KMS-11 (cell line): ENCODE data around the gene CD302.

Experiments used
- H2AFZ ChIP-seq: fragments of 200-600 bp; sonication (generic); 2 replicates; pipeline ENCODE4 v1.6.1; 2016; ENCODE audit warnings: antibody characterized with exemption, mixed run types, low read depth
- H3K27ac ChIP-seq: fragments of 200-600 bp; sonication (generic); 2 replicates; pipeline ENCODE4 v1.6.1; 2016; ENCODE audit warnings: mild to moderate bottlenecking, mixed run types
- H3K27me3 ChIP-seq: fragments of 200-600 bp; sonication (generic); 2 replicates; pipeline ENCODE4 v1.6.1; 2017; ENCODE audit warnings: mild to moderate bottlenecking, low read depth, mixed run types, moderate library complexity; ENCODE audit not compliant: insufficient read depth
- H3K36me3 ChIP-seq: fragments of 200-600 bp; sonication (generic); 2 replicates; pipeline ENCODE4 v1.6.1; 2017; ENCODE audit warnings: mild to moderate bottlenecking, mixed run types; ENCODE audit not compliant: insufficient read depth
- H3K4me1 ChIP-seq: fragments of 200-600 bp; sonication (generic); 2 replicates; pipeline ENCODE4 v1.6.1; 2016; ENCODE audit warnings: mild to moderate bottlenecking, low read depth, mixed run types; ENCODE audit not compliant: poor library complexity, severe bottlenecking
- H3K4me2 ChIP-seq: fragments of 200-600 bp; sonication (generic); 2 replicates; pipeline ENCODE4 v1.7.0; 2016; ENCODE audit warnings: mild to moderate bottlenecking, mixed run types
- H3K4me3 ChIP-seq: fragments of 200-600 bp; sonication (generic); IDR thresholded peaks from 2 replicates; pipeline ENCODE4 v1.6.1; 2017; ENCODE audit warnings: low read depth, low read length, mixed read lengths; ENCODE audit not compliant: insufficient read depth
- H3K79me2 ChIP-seq: fragments of 200-600 bp; sonication (generic); 2 replicates; pipeline ENCODE4 v1.6.1; 2016; ENCODE audit warnings: low read depth, mixed run types; ENCODE audit not compliant: insufficient read depth
- H3K9ac ChIP-seq: fragments of 200-600 bp; sonication (generic); 2 replicates; pipeline ENCODE4 v1.6.1; 2016; ENCODE audit warnings: mild to moderate bottlenecking, mixed run types
- H4K20me1 ChIP-seq: fragments of 200-600 bp; sonication (generic); 2 replicates; pipeline ENCODE4 v1.6.1; 2016; ENCODE audit warnings: mild to moderate bottlenecking, mixed run types; ENCODE audit not compliant: insufficient read depth
- TF ChIP-seq, protein P1 (sequence below): fragments of 200-600 bp; sonication (generic); conservative IDR thresholded peaks from 2 replicates; pipeline ENCODE4 v1.6.1; 2017; ENCODE audit warnings: low read depth, mild to moderate bottlenecking, antibody characterized with exemption, low read length, moderate library complexity, mixed read lengths

Gene CD302

DNA sequence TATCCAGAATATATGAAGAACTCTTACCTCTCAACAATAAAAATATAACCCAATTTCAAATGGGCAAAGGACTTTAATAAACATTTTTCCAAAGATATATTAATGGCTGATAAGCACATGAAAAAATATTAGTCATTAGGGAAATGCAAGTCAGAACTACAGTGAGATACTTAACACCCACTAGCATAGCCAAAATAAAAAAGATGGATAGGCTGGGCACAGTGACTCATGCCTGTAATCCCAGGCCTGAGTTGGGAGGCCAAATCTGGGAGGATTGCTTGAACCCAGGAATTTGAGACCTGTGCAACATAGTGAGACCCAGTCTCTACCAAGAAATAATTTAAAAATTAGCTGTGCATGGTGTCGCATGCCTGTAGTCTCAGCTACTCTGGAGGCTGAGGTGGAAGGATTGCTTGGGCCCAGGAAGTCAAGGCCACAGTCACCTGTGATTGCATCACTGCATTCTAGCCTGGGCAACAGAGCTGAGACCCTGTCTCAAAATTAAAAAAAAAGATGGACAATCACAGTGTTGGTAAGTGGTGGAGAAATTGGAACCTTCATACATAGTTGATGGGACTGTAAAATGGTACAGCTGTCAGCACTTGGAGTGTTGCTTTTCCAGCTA lies 60.6 kb downstream of the CD302 start:
- Histone ChIP-seq H4K20me1 (peaks cover 9% of the 10 kb centered on the region), H2AFZ (no peak overlapping the region), H3K4me3 (no peak overlapping the region), H3K4me1 (peaks cover 1% of the 10 kb centered on the region), H3K36me3 (no peaks in the 10 kb centered on the region), H3K4me2 (no peak overlapping the region), H3K9ac (no peak overlapping the region), H3K79me2 (peaks cover 71% of the 10 kb centered on the region), H3K27me3 (no peaks in the 10 kb centered on the region), H3K27ac (no peak overlapping the region)
- TF ChIP-seq, protein P1, sequence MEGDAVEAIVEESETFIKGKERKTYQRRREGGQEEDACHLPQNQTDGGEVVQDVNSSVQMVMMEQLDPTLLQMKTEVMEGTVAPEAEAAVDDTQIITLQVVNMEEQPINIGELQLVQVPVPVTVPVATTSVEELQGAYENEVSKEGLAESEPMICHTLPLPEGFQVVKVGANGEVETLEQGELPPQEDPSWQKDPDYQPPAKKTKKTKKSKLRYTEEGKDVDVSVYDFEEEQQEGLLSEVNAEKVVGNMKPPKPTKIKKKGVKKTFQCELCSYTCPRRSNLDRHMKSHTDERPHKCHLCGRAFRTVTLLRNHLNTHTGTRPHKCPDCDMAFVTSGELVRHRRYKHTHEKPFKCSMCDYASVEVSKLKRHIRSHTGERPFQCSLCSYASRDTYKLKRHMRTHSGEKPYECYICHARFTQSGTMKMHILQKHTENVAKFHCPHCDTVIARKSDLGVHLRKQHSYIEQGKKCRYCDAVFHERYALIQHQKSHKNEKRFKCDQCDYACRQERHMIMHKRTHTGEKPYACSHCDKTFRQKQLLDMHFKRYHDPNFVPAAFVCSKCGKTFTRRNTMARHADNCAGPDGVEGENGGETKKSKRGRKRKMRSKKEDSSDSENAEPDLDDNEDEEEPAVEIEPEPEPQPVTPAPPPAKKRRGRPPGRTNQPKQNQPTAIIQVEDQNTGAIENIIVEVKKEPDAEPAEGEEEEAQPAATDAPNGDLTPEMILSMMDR, result no peak

DNA sequence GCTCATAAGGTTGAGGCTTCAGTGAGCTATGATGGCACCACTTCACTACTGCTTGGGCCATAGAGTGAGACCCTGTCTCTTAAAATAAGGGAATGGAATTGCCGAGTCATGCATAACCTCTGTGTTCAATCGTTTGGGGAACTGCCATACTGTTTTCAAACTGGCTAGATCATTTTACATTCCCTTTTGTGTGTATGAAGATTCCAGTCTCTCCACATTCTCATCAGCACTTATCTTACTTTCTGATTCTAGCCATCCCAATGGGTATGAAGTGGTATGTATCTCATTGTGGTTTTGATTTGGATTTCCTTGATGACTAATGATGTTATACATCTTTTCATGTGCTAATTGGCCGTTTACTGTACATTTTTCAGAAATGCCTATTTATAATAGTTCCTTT lies 62.0 kb downstream of the CD302 start:
- H4K20me1 ChIP-seq, result peaks cover 9% of the 10 kb centered on the region; the same call in 1 of the 2 replicates

DNA sequence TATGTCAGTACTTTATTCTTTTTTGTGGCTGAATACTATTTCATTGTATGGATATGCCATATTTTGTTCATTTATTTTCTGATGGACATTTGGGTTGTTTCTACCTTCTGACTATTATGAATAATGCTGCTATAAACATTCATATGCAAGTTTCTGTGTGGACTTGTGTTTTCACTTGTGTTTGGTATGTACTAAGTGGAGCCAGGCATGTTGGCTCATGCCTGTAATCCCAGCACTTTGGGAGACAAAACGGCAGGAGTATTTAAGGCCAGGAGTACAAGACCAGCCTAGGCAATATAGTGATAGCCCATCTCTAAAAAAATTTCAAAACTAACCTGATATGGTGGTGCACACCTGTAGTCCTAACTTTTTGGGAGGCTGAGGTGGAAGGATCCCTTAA lies 62.4 kb downstream of the CD302 start:
- Histone ChIP-seq H3K27me3 (no peaks in the 10 kb centered on the region), H4K20me1 (peaks cover 9% of the 10 kb centered on the region; the same call in 1 of the 2 replicates), H3K4me3 (no peak overlapping the region), H3K27ac (no peak overlapping the region), H3K9ac (no peak overlapping the region), H3K4me1 (peaks cover 19% of the 10 kb centered on the region), H2AFZ (no peak overlapping the region), H3K36me3 (peaks cover 8% of the 10 kb centered on the region; the same call in 1 of the 2 replicates), H3K4me2 (no peak overlapping the region), H3K79me2 (peaks cover 78% of the 10 kb centered on the region)
- TF ChIP-seq, protein P1, result no peak

More for the DNA sequence above, 62.0 kb downstream of the CD302 start:
- Histone ChIP-seq H2AFZ (no peak overlapping the region), H3K27me3 (no peaks in the 10 kb centered on the region), H3K4me1 (peaks cover 15% of the 10 kb centered on the region), H3K36me3 (peaks cover 4% of the 10 kb centered on the region; the same call in 1 of the 2 replicates), H3K4me2 (no peak overlapping the region), H3K79me2 (peaks cover 75% of the 10 kb centered on the region), H3K4me3 (no peak overlapping the region), H3K9ac (no peak overlapping the region), H3K27ac (no peak overlapping the region)
- TF ChIP-seq, protein P1, result no peak

DNA sequence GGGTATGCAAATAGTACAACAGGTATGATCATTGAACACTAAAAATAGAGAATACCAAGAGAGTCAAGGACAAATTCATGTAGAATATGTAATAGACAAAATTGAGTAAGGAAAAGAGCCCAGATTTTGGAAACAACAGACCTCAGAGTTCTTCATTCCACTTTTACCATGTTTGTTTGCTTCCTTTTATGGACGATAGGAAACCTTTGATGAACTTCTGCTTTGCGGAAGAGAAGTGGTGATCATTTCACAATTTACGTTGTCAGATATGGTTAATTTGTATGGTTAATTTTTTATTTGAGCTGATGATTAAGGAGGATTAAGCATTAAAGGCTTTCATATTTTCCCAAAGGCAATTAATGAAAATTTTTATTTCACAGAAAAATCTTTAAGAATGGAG lies 69.4 kb downstream of the CD302 start:
- Histone ChIP-seq H3K27me3 (no peaks in the 10 kb centered on the region), H3K27ac (no peak overlapping the region), H4K20me1 (peaks cover 38% of the 10 kb centered on the region), H3K4me3 (no peak overlapping the region), H2AFZ (no peak overlapping the region), H3K36me3 (peaks cover 15% of the 10 kb centered on the region; the same call in 1 of the 2 replicates), H3K79me2 (peaks cover 96% of the 10 kb centered on the region), H3K4me1 (peaks cover 19% of the 10 kb centered on the region), H3K4me2 (no peak overlapping the region), H3K9ac (no peak overlapping the region)
- TF ChIP-seq, protein P1, result no peak
